ENCODE results near the gene HMG20B.

HMG20B gene

DNA sequence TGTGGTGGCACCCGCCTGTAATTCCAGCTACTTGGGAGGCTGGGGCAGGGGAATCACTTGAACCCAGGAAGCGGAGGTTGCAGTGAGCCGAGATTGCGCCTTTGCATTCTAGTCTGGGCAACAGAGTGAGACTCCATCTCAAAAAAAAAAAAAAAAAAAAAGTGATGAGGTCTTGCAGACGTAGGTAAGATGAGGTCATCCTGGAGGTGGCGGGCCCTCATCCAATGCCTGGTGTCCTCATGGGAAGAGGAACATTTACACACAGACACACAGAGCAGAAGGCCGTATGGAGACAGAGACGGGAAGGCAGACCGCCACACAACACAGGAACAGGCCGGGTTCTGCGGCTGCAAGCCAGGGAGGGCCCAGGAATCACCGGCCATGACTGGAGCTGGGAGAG, 49.5 kb downstream of the HMG20B start:
- DNase-seq, result no peak

DNA sequence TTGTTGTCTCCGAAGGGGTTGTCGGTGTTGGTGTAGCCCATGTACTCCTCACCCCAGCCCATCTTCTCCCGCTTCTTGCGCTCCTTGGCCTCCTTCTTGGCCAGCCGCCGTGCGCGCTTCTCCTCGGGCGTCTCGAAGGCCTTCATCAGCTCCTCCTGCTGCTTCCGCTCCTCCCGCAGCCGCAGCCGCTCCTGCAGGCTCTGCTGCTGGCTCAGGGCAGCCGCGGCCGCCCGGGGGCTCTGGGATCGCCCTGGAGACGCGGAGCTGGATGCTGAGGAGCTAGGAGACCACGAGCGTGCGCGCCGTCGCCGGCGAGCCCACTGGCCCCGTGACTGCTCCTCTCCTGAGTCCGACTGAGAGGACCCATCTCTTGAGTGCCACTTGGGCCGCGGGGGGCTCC, 51.0 kb downstream of the HMG20B start:
- DNase-seq, result no peak

DNA sequence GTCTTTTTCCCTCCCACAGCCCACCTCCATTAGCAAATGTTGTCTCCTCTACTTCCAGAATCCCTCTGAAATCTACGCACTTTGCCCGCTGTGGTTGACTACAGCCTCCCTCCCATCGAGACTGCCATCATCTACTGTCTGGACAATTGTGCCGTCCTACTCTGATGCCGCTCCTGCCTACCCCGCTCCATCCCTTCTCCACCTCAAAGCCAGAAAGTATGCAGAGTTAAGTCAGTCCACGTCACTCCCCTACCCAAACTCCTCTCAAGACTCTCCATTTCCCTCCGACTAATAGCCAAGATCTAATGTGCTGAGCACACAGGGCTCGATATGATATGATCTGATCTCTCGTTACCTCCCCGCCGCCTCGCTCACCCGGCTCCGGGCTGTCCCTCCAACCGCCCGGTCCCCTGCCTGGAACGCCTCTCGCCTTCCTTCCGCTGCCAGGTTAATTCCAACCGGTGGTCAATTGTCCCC, 53.3 kb downstream of the HMG20B start:
- DNase-seq, result no peak

DNA sequence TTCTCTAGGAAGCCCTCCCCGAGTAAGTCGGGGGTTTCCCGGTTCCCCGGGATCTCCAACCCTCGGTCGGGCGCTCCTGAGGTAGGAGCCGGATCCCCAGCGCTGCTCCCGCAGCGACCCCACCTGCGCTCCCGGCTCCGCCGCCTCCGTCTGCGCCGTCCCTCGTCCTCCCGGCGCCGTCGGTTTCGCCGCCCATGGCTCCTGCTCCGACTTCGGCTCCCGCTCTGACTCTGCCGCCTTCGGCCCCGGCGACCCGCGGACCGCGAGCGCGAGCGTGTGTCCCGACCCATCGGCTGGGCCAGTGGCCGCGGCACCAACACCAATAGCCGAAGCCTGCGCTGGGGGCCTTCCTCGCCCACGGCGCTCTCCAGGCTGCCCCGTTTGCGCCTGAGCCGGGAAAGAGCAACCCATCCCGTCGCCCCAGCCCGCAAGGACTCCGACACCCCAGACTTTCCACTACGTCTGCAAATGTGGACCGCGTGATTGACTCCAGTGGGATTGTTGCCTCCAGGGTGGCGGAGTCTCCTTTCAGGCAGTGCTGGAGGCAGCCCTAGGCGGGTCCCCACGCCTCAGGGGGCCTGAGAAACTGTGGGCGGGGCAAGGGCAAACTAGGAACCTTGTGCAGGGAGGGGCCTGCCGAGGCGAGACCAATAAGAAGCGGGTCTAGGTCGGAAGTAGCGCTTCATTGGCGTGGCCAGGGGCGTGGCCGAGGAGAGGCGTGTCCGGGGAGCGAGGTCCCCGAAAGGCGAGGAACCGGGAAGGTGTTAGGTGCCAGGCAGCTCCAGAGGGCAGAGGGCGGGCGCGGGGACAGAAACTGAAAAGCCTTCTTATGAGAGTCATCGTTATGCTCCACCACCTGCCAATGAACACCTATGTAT, 54.0 kb downstream of the HMG20B start, which contains the start of gene CACTIN:
TSS of gene CACTIN (minus strand) at position 318 of the 878 bp plus-strand sequence. CDS start at position 290, 28 bp downstream.
- peak; percentile 95 for DNase-seq

DNA sequence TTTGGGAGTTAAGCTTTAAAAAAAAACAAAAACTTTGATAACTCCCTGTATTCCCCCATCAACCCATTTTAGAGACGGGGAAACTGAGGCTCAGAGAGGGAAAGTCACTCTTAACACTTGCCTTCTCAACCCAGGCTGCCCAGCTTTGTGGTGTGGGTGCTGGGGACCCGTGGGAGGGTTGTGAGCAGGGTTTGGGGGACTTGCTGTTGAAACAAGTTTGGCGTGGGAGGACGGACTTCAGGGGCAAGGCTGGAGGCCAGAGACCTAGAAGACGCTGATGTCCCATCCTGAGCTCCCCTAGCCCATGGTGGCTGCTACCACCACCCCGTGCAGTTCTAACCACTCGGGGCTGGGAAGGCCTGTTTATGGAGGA, 54.6 kb downstream of the HMG20B start:
- DNase-seq, result no peak

Data from GOT3 (cell line).